HCT116 (cell line): ENCODE data around the gene FKBP14. TPM values are rescaled to one million over a fixed set of nuclear protein-coding genes. Genes with fewer than 3 reads are reported as not detected.
"Not testable (repeated sequence)": the region's sequence is repeated elsewhere in the genome, so short reads cannot be mapped to it uniquely, and the experiment has no call there.

Source experiments
- ATAC-seq: fragments of 200-7000 bp; cut with Tn5 transposase; 2 replicates; pipeline ENCODE4 v1.9.1; 2020; ENCODE audit warnings: mild to moderate bottlenecking, moderate library complexity
- BruUV-seq: library from RNA; stranded (reverse); fragments of 400-500 nt; replicated peaks from 2 replicates; lab custom pipeline; 2021; lab: Mats Ljungman, UMichigan
- CTCF ChIA-PET: fragments of 300-600 bp; sonication (Branson Sonifier 250); formaldehyde crosslinking; loops from one replicate; lab custom pipeline; 2021; ENCODE audit warnings: antibody characterized with exemption; lab: Charles Lee
- POLR2A ChIA-PET: fragments of 300-600, 350-600 bp; sonication (Branson Sonifier 250); formaldehyde crosslinking; loops from one replicate; lab custom pipeline; 2021; ENCODE audit warnings: antibody characterized with exemption; lab: Charles Lee
- RAD21 ChIA-PET, 2 experiments: fragments of 300-600 bp; sonication (Branson Sonifier 250); formaldehyde crosslinking; loops; one replicate each; lab custom pipeline; 2023; ENCODE audit warnings: low total read pairs in 2 of 2; ENCODE audit not compliant: uncharacterized antibody in 2 of 2, unreplicated experiment in 2 of 2, low non-redundant PET in 1 of 2; lab: Charles Lee
- DNase-seq: peaks from one replicate; pipeline ENCODE4 v3.0.0-alpha.2; 2010; ENCODE audit warnings: low read depth, low spot score
- H2AFZ ChIP-seq: fragments of 200-600 bp; shearing (Covaris generic), sonication (generic); 2 replicates; pipeline ENCODE4 v1.6.1; 2017; ENCODE audit warnings: low read depth, mixed run types, mixed read lengths, antibody characterized with exemption, low read length; ENCODE audit not compliant: poor library complexity, severe bottlenecking
- H3K27ac ChIP-seq: 2 replicates; pipeline ENCODE4 v1.5.1; 2012; ENCODE audit warnings: low read depth, low read length
- H3K27me3 ChIP-seq: fragments of 200-600 bp; sonication (generic); 2 replicates; pipeline ENCODE4 v1.6.1; 2016; ENCODE audit warnings: mixed run types, low read length, mixed read lengths; ENCODE audit not compliant: insufficient read depth
- H3K36me3 ChIP-seq, 2 experiments: fragments of 200-500 bp in 1 of 2; fragments of 200-600 bp in 1 of 2; sonication (Bioruptor generic) in 1 of 2; sonication (generic) in 1 of 2; 2 replicates each; pipeline versions ENCODE4 v1.5.1 to v1.6.1; 2014 to 2016; ENCODE audit warnings: low read length in 2 of 2, inconsistent platforms in 1 of 2, mixed read lengths in 1 of 2, mixed run types in 1 of 2; ENCODE audit not compliant: insufficient read depth in 2 of 2, control insufficient read depth in 1 of 2
- H3K4me1 ChIP-seq, 2 experiments: fragments of 200-600 bp in 1 of 2; sonication (generic) in 1 of 2; 2 replicates each; pipeline versions ENCODE4 v1.5.1 to v1.6.1; 2012 to 2017; ENCODE audit warnings: low read length in 2 of 2, inconsistent platforms in 1 of 2, mild to moderate bottlenecking in 1 of 2, mixed read lengths in 1 of 2, mixed run types in 1 of 2, moderate library complexity in 1 of 2; ENCODE audit not compliant: insufficient read depth in 2 of 2, control insufficient read depth in 1 of 2
- H3K4me2 ChIP-seq: fragments of 200-600 bp; sonication (generic); 2 replicates; pipeline ENCODE4 v1.6.1; 2017; ENCODE audit warnings: mixed run types, low read length, mixed read lengths
- H3K4me3 ChIP-seq, 2 experiments: fragments of 200-600 bp in 1 of 2; sonication (generic) in 1 of 2; replicated peaks in 1 of 2; 2 replicates each; pipeline ENCODE4 v1.5.1; 2011 to 2016; ENCODE audit warnings: low read length in 2 of 2, control low read depth in 1 of 2, low read depth in 1 of 2, mild to moderate bottlenecking in 1 of 2, mixed read lengths in 1 of 2, mixed run types in 1 of 2
- H3K79me2 ChIP-seq: fragments of 200-600 bp; sonication (generic); 2 replicates; pipeline ENCODE4 v1.6.1; 2017; ENCODE audit warnings: mild to moderate bottlenecking, mixed run types, low read length, moderate library complexity, mixed read lengths; ENCODE audit not compliant: insufficient read depth
- H3K9ac ChIP-seq: fragments of 200-600 bp; sonication (generic); 2 replicates; pipeline ENCODE4 v1.6.1; 2016; ENCODE audit warnings: low read length, mixed read lengths
- H3K9me2 ChIP-seq: fragments of 200-600 bp; sonication (generic), shearing (Covaris generic); 2 replicates; pipeline ENCODE4 v1.6.1; 2017; ENCODE audit warnings: mixed run types, mild to moderate bottlenecking, moderate library complexity; ENCODE audit not compliant: insufficient read depth
- H3K9me3 ChIP-seq, 2 experiments: fragments of 200-500 bp in 1 of 2; fragments of 200-600 bp in 1 of 2; sonication (Bioruptor generic) in 1 of 2; sonication (generic) in 1 of 2; 2 replicates each; pipeline ENCODE4 v1.6.1; 2014 to 2017; ENCODE audit warnings: low read length in 2 of 2, mixed read lengths in 2 of 2, inconsistent platforms in 1 of 2, low read depth in 1 of 2, mild to moderate bottlenecking in 1 of 2, mixed run types in 1 of 2, moderate library complexity in 1 of 2; ENCODE audit not compliant: control insufficient read depth in 1 of 2, insufficient read depth in 1 of 2
- H4K20me1 ChIP-seq: fragments of 200-600 bp; sonication (generic), shearing (Covaris generic); 2 replicates; pipeline ENCODE4 v1.6.1; 2017; ENCODE audit warnings: mixed run types, mild to moderate bottlenecking, moderate library complexity; ENCODE audit not compliant: insufficient read depth
- CBX3 ChIP-seq: IDR thresholded peaks from 2 replicates; pipeline ENCODE4 v1.6.1; 2012; ENCODE audit warnings: low read depth
- CTCF ChIP-seq, 3 experiments: fragments of 200-600 bp in 1 of 3; sonication (generic) in 1 of 3; IDR thresholded peaks in 2 of 3; conservative IDR thresholded peaks in 1 of 3; 2 replicates each; pipeline ENCODE4 v1.5.1; 2012 to 2017; ENCODE audit warnings: low read depth in 2 of 3, low read length in 2 of 3, antibody characterized with exemption in 1 of 3, borderline replicate concordance in 1 of 3, control low read depth in 1 of 3, mild to moderate bottlenecking in 1 of 3, mixed read lengths in 1 of 3, mixed run types in 1 of 3, moderate library complexity in 1 of 3; ENCODE audit not compliant: insufficient read depth in 1 of 3
- EGR1 ChIP-seq: IDR thresholded peaks from 2 replicates; pipeline ENCODE4 v1.6.1; 2012; ENCODE audit warnings: low read depth
- EZH2 ChIP-seq: fragments of 200-600 bp; sonication (generic); IDR thresholded peaks from 2 replicates; pipeline ENCODE4 v1.6.1; 2017; ENCODE audit warnings: antibody characterized with exemption, mixed run types
- EZH2phosphoT487 ChIP-seq: fragments of 200-600 bp; IDR thresholded peaks from 2 replicates; pipeline ENCODE4 v1.6.1; 2018; ENCODE audit warnings: antibody characterized with exemption, borderline replicate concordance
- JUND ChIP-seq: IDR thresholded peaks from 2 replicates; pipeline ENCODE4 v1.6.1; 2012
- RAD21 ChIP-seq: IDR thresholded peaks from 2 replicates; pipeline ENCODE4 v1.6.1; 2012; ENCODE audit warnings: low read depth, mild to moderate bottlenecking
- REST ChIP-seq: IDR thresholded peaks from 2 replicates; pipeline ENCODE4 v1.6.1; 2012; ENCODE audit warnings: low read depth
- YY1 ChIP-seq: IDR thresholded peaks from 2 replicates; pipeline ENCODE4 v1.6.1; 2011; ENCODE audit warnings: low read length, low read depth, moderate library complexity, mild to moderate bottlenecking; ENCODE audit not compliant: insufficient replicate concordance; ENCODE audit errors: extremely low read depth
- ZBTB33 ChIP-seq: IDR thresholded peaks from 2 replicates; pipeline ENCODE4 v1.6.1; 2011; ENCODE audit warnings: mild to moderate bottlenecking, low read length, moderate library complexity; ENCODE audit not compliant: insufficient replicate concordance; ENCODE audit errors: extremely low read depth
- ZFX ChIP-seq: fragments of 450-650 bp; IDR thresholded peaks from 2 replicates; pipeline ENCODE4 v1.6.1; 2017
- ZNF274 ChIP-seq: fragments of 200-500 bp; sonication (Bioruptor generic); IDR thresholded peaks from 2 replicates; pipeline ENCODE4 v1.6.1; 2014; ENCODE audit warnings: mild to moderate bottlenecking, low read depth, low read length, inconsistent platforms
- intact Hi-C: fragments of 100-400 bp; cut with micrococcal nuclease; formaldehyde crosslinking; loops from 2 replicates; pipeline ENCODE4 v1.10.0; 2022
- total RNA-seq: library from RNA; stranded (reverse); gene quantifications from one replicate; pipeline ENCODE4 v1.2.1, GENCODE V29; 2021; ENCODE audit not compliant: unreplicated experiment

The FKBP14 gene
- total RNA-seq, 1 experiment from 2014 or later: 13.6 TPM

- not testable (repeated sequence) for H3K4me1 ChIP-seq, BruUV-seq, H3K36me3 ChIP-seq, H2AFZ ChIP-seq, H3K27ac ChIP-seq, H3K4me3 ChIP-seq, H3K79me2 ChIP-seq, H3K9me3 ChIP-seq, H3K27me3 ChIP-seq, H4K20me1 ChIP-seq, H3K9ac ChIP-seq, H3K9me2 ChIP-seq, DNase-seq, H3K4me2 ChIP-seq
- ChIA-PET RAD21 (interaction anchor here (0.5 to 0.7 kb wide), 3 partner anchors 72 to 108 kb away, joined by 3 to 5 read pairs (median 3); no protein-coding TSS in a partner anchor), CTCF (interaction anchor here (0.6 to 1.8 kb wide), 27 partner anchors 9 to 1555 kb away, joined by 3 to 26 read pairs (median 4); partner anchors contain the start of gene PLEKHA8), POLR2A (interaction anchor here (0.6 kb wide), 1 partner anchor 59 kb away, joined by 3 read pairs; no protein-coding TSS in a partner anchor)
- ATAC-seq: peak; percentile 98
- TF ChIP-seq RAD21 (peak; percentile 47), CTCF (IDR thresholded peaks at IDR 0.05 in 2 of 3, conservative IDR thresholded peaks at IDR 0.05 in 1 of 3; ENCODE audit: borderline replicate concordance in 1 of 3, insufficient read depth in 1 of 3, low read depth in 2 of 3, low read length in 2 of 3) (peak; percentile 50 to 69 (median 62); a peak in 5 of 6 replicates)
- intact Hi-C loops: loop anchor here (1.0 to 10.0 kb wide), 6 partner anchors 114 to 1139 kb away; no protein-coding TSS in a partner anchor
Observed at GRCh38 chr7:30061786-30062185, 35.3 kb upstream of the FKBP14 start.

GRCh38 chr7:30057741-30058140 is 31.2 kb upstream of the FKBP14 start:
- Histone ChIP-seq H2AFZ (no peak overlapping the region), H3K9ac (no peak overlapping the region), H3K9me3 (no peaks in the 10 kb centered on the region), H3K4me1 (no peaks in the 10 kb centered on the region), H3K27me3 (no peaks in the 10 kb centered on the region), H3K9me2 (no peaks in the 10 kb centered on the region), H3K4me3 (no peak overlapping the region), H3K79me2 (no peaks in the 10 kb centered on the region), H3K36me3 (0 out of 4 replicates have a peak, but pooled peaks cover 0 to 6% of the 10 kb centered on the region in 2 experiments), H3K27ac (no peak overlapping the region), H4K20me1 (no peaks in the 10 kb centered on the region), H3K4me2 (no peak overlapping the region)
- CTCF ChIA-PET: no interaction called here
- intact Hi-C loops: no loop called here
- no TSS peak for BruUV-seq
- RAD21 ChIA-PET: no interaction called here
- POLR2A ChIA-PET: no interaction called here
- ATAC-seq: no peak
- DNase-seq: no peak
- TF ChIP-seq REST (no peak), ZFX (no peak), YY1 (no peak), ZBTB33 (no peak), RAD21 (no peak), ZNF274 (no peak), EZH2phosphoT487 (no peak), JUND (no peak), EGR1 (no peak), CBX3 (no peak), EZH2 (no peak)
